Measurements from ENCODE around the gene CNOT1.

GRCh38 chr16:58499092-58499511 is 130.5 kb downstream of the CNOT1 start:
- TF ChIP-seq CTCF (IDR thresholded peaks at IDR 0.05), result no peak
- no peak for TF ChIP-seq POLR2A (IDR thresholded peaks at IDR 0.05)

All from adrenal gland (tissue), 5 donors.